Esophagus muscularis mucosa (tissue), 3 donors: ENCODE measurements around the gene TNFRSF25.

ENCODE experiments used
- POLR2A ChIP-seq: fragments of 450-650 bp; IDR thresholded peaks from one replicate; pipeline ENCODE4 v1.6.1; 2017; ENCODE audit warnings: antibody characterized with exemption, moderate library complexity, mild to moderate bottlenecking, low read depth
- TF ChIP-seq, protein P1 (sequence below), 3 experiments: fragments of 200-600 bp in 2 of 3; fragments of 450-650 bp in 1 of 3; sonication (generic) in 2 of 3; IDR thresholded peaks; one replicate each; pipeline ENCODE4 v1.5.1; 2017 to 2019; ENCODE audit warnings: antibody characterized with exemption in 3 of 3, mild to moderate bottlenecking in 2 of 3, moderate library complexity in 1 of 3

DNA sequence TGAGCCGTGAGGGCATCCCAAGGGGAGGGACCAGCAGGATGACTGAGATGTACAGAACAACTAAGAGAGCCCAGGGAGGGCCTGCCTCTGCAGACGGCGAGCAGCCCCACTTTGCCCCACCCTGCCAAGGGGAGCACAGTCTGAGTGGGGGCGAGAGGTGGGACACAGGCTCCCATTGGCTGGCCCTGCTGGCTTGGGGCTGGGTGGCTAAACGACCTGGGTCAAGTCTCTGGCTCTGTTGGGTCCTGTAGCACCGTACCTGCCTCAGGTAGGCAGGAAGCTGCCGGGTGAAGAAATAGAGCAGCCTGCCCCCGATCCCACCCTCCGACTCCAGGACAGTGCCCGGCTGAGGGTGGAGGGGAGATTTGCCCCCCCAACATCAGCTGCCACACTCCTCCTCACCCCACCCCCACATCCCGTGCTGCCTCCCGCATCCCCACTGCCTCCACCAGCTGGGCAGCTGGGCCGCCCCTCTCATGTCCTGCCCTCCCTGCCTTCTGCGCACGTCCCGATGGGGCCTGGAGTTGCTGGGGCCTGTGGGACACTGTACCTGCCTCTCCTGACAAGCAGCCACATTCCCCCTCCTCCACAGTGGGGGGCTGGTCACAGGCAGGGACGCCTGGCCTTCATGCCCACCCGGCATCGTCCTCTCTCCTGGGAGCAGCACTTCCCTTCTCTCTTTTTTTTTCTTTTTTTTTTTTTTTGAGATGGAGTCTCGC lies 38.1 kb upstream of the TNFRSF25 start:
- TF ChIP-seq, protein P1, sequence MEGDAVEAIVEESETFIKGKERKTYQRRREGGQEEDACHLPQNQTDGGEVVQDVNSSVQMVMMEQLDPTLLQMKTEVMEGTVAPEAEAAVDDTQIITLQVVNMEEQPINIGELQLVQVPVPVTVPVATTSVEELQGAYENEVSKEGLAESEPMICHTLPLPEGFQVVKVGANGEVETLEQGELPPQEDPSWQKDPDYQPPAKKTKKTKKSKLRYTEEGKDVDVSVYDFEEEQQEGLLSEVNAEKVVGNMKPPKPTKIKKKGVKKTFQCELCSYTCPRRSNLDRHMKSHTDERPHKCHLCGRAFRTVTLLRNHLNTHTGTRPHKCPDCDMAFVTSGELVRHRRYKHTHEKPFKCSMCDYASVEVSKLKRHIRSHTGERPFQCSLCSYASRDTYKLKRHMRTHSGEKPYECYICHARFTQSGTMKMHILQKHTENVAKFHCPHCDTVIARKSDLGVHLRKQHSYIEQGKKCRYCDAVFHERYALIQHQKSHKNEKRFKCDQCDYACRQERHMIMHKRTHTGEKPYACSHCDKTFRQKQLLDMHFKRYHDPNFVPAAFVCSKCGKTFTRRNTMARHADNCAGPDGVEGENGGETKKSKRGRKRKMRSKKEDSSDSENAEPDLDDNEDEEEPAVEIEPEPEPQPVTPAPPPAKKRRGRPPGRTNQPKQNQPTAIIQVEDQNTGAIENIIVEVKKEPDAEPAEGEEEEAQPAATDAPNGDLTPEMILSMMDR (IDR thresholded peaks at IDR 0.05), result no peak
- TF ChIP-seq POLR2A, result no peak
